Colonic mucosa (tissue), 4 donors: ENCODE measurements around the gene TCF20. TPM values are rescaled to one million over a fixed set of nuclear protein-coding genes. Genes with fewer than 3 reads are reported as not detected.

ENCODE experiments used
- DNase-seq: peaks from one replicate; pipeline ENCODE4 v3.0.0-alpha.2; 2020
- H3K27ac ChIP-seq: fragments of 200-600 bp; one replicate; pipeline ENCODE4 v1.8.0; 2021
- H3K27me3 ChIP-seq: fragments of 200-600 bp; one replicate; pipeline ENCODE4 v1.8.0; 2021
- H3K36me3 ChIP-seq: fragments of 200-600 bp; one replicate; pipeline ENCODE4 v1.8.0; 2021
- H3K4me1 ChIP-seq: fragments of 200-600 bp; one replicate; pipeline ENCODE4 v1.8.0; 2021; ENCODE audit warnings: mild to moderate bottlenecking
- H3K4me3 ChIP-seq: fragments of 200-600 bp; one replicate; pipeline ENCODE4 v1.8.0; 2021
- H3K9ac ChIP-seq, 2 donors: one replicate each; pipeline ENCODE4 v1.7.0; 2013; ENCODE audit warnings: control low read depth in 2 of 2, low read depth in 2 of 2, low read length in 2 of 2
- H3K9me3 ChIP-seq: fragments of 200-600 bp; one replicate; pipeline ENCODE4 v1.8.0; 2021
- CTCF ChIP-seq: fragments of 200-600 bp; IDR thresholded peaks from one replicate; pipeline ENCODE4 v1.8.0; 2022; ENCODE audit warnings: antibody characterized with exemption, mild to moderate bottlenecking
- intact Hi-C: fragments of 100-400 bp; cut with DNase I; formaldehyde crosslinking; loops from one replicate; pipeline ENCODE4 v1.14.1; 2022
- total RNA-seq, 2 donors: library from RNA; stranded (reverse); fragmentation: NEBNext Ultra II Directional in 1 of 2; extraction: Animal tissue kit (Norgen Biotek cat#: 25700) in 1 of 2; gene quantifications; one replicate each; pipeline ENCODE4 v1.2.1, GENCODE V29; 2021
- donor health status: healthy.
- donor health status: DM: no; HTN: no; CAD: no.
- donor health status: DM: no; HTN: no; CAD: no.

The TCF20 gene
- total RNA-seq, 2 donors from 2014 or later = 52.9 to 62.0 TPM

GRCh38 chr22:42233879-42234278, 36.6 kb downstream of the TCF20 start:
- intact Hi-C loops = no loop called here
- Histone ChIP-seq H3K27me3 (no peaks in the 10 kb centered on the region), H3K27ac (no peak overlapping the region), H3K4me3 (no peak overlapping the region), H3K36me3 (no peaks in the 10 kb centered on the region), H3K9me3 (no peaks in the 10 kb centered on the region), H3K4me1 (peaks cover 3% of the 10 kb centered on the region), H3K9ac (no peak overlapping the region)
- no peak for DNase-seq
- TF ChIP-seq CTCF = no peak

- no peak overlapping the region for H3K27ac ChIP-seq
- no peak overlapping the region for H3K4me3 ChIP-seq
- H3K9me3 ChIP-seq = no peaks in the 10 kb centered on the region
- intact Hi-C loops = no loop called here
- DNase-seq = no peak
- TF ChIP-seq CTCF = no peak
- H3K4me1 ChIP-seq = peaks cover 3% of the 10 kb centered on the region
- no peak overlapping the region for H3K9ac ChIP-seq
- H3K36me3 ChIP-seq = no peaks in the 10 kb centered on the region
- no peaks in the 10 kb centered on the region for H3K27me3 ChIP-seq
Observed at GRCh38 chr22:42231929-42232328, 38.5 kb downstream of the TCF20 start.

GRCh38 chr22:42229455-42230149, 40.9 kb downstream of the TCF20 start:
- TF ChIP-seq CTCF = no peak
- intact Hi-C loops = no loop called here
- H3K9ac ChIP-seq = no peak overlapping the region

GRCh38 chr22:42228483-42228882, 42.0 kb downstream of the TCF20 start:
- Histone ChIP-seq H3K4me3 (no peak overlapping the region), H3K36me3 (no peaks in the 10 kb centered on the region), H3K27ac (no peak overlapping the region), H3K4me1 (peaks cover 2% of the 10 kb centered on the region), H3K27me3 (no peaks in the 10 kb centered on the region), H3K9ac (no peak overlapping the region), H3K9me3 (no peaks in the 10 kb centered on the region)
- no peak for DNase-seq
- intact Hi-C loops = no loop called here
- TF ChIP-seq CTCF = no peak

More at GRCh38 chr22:42229455-42230149, 40.9 kb downstream of the TCF20 start:
- Histone ChIP-seq H3K4me1 (peaks cover 3% of the 10 kb centered on the region), H3K36me3 (no peaks in the 10 kb centered on the region), H3K4me3 (no peak overlapping the region), H3K9me3 (no peaks in the 10 kb centered on the region), H3K27me3 (no peaks in the 10 kb centered on the region), H3K27ac (no peak overlapping the region)
- no peak for DNase-seq

GRCh38 chr22:42227435-42227834, 43.0 kb downstream of the TCF20 start:
- no peaks in the 10 kb centered on the region for H3K27me3 ChIP-seq
- intact Hi-C loops = no loop called here
- H3K4me1 ChIP-seq = no peaks in the 10 kb centered on the region
- H3K36me3 ChIP-seq = no peaks in the 10 kb centered on the region
- no peak overlapping the region for H3K9ac ChIP-seq
- TF ChIP-seq CTCF = no peak
- H3K27ac ChIP-seq = no peak overlapping the region
- no peak overlapping the region for H3K4me3 ChIP-seq
- DNase-seq = no peak
- H3K9me3 ChIP-seq = no peaks in the 10 kb centered on the region
